Measurements from ENCODE around the gene FRAT2. TPM values are rescaled to one million over a fixed set of nuclear protein-coding genes. Genes with fewer than 3 reads are reported as not detected.
A peak's percentile ranks its signal among the peaks of the same experiment; 100 is the strongest.

The FRAT2 gene
- total and polyA plus RNA-seq, 2 donors (not counting 3 experiments of a cell fraction or from before 2014, with no cell fraction given): 6.6 to 11.3 TPM

GRCh38 chr10:97356918-97357317 is 22.4 kb upstream of the FRAT2 start:
- ChIA-PET CTCF (interaction anchor here (1.0 to 5.9 kb wide), 3 partner anchors 45 to 284 kb away, joined by 3 to 79 read pairs (median 43); partner anchors contain the start of gene RRP12), POLR2A (no interaction called here)
- Histone ChIP-seq H3K4me2 (ENCODE audit: insufficient read depth, low read length) (no peak overlapping the region), H2AFZ (ENCODE audit: low read depth, low read length) (no peak overlapping the region), H4K20me1 (replicated peaks; ENCODE audit: control insufficient read depth, extremely low read depth, insufficient read depth, low read length) (no peaks in the 10 kb centered on the region), H3K4me3 (replicated peaks in 1 of 3; ENCODE audit: insufficient read depth in 1 of 3, low read depth in 1 of 3, low read length in 3 of 3) (no peak overlapping the region), H3K9me3 (replicated peaks; ENCODE audit: control insufficient read depth, insufficient read depth, low read length) (no peaks in the 10 kb centered on the region), H3K27ac (ENCODE audit: insufficient read depth, low read depth, low read length) (no peak overlapping the region), H3K27me3 (ENCODE audit: control insufficient read depth in 2 of 2, insufficient read depth in 2 of 2, low read length in 2 of 2) (no peaks in the 10 kb centered on the region), H3K36me3 (ENCODE audit: control insufficient read depth in 2 of 2, extremely low read depth in 1 of 2, insufficient read depth in 2 of 2, low read length in 2 of 2) (peaks cover 0 to 5% of the 10 kb centered on the region in 2 experiments), H3K4me1 (ENCODE audit: control insufficient read depth, extremely low read depth, insufficient read depth, low read length) (peaks cover 13% of the 10 kb centered on the region), H3K79me2 (ENCODE audit: control insufficient read depth, insufficient read depth, low read length) (no peaks in the 10 kb centered on the region), H3K9me1 (replicated peaks; ENCODE audit: control insufficient read depth, extremely low read depth, insufficient read depth, low read length) (no peaks in the 10 kb centered on the region), H3K9ac (replicated peaks; ENCODE audit: extremely low read depth, insufficient read depth, low read length) (no peak overlapping the region)
- intact Hi-C loops (cut with micrococcal nuclease) (loop anchor here (2.0 to 5.0 kb wide), 2 partner anchors 44 to 275 kb away; partner anchors contain the start of gene RRP12), dilution Hi-C loops (cut with MboI; ENCODE audit: extremely low pct_ligation_motif_present, low sequenced_read_pairs) (no loop called here)
- no peak for FAIRE-seq
- DNase-seq (ENCODE audit: low read depth, low spot score): no peak
- TSS peak; percentile 90 for BruUV-seq (replicated peaks)
- TF ChIP-seq GATA2 (IDR thresholded peaks at IDR 0.05; ENCODE audit: insufficient read depth, insufficient read length, low read depth, low read length): no peak
- no peak for TF ChIP-seq POLR2A (IDR thresholded peaks at IDR 0.05; ENCODE audit: low read depth, low read length)
- TF ChIP-seq FOS (IDR thresholded peaks at IDR 0.05; ENCODE audit: borderline replicate concordance, insufficient read depth, low read length): no peak
- TF ChIP-seq JUN (IDR thresholded peaks at IDR 0.05; ENCODE audit: borderline replicate concordance, insufficient read depth, insufficient read length, low read depth): no peak
- TF ChIP-seq MAX (IDR thresholded peaks at IDR 0.05; ENCODE audit: insufficient read depth, insufficient read length): no peak
- no peak for TF ChIP-seq EZH2 (IDR thresholded peaks at IDR 0.05; ENCODE audit: borderline replicate concordance, low read depth, low read length, severe bottlenecking)
- no peak for TF ChIP-seq POLR2AphosphoS5 (IDR thresholded peaks at IDR 0.05; ENCODE audit: insufficient read depth, low read depth, low read length)
- TF ChIP-seq CTCF (IDR thresholded peaks at IDR 0.05; ENCODE audit: extremely low read depth in 1 of 2, insufficient read depth in 1 of 2, low read depth in 1 of 2, low read length in 2 of 2): no peak
- TF ChIP-seq MYC (IDR thresholded peaks at IDR 0.05; ENCODE audit: low read depth, low read length): no peak

Measured in endothelial cell of umbilical vein (primary cell).